Pancreas (tissue), 10 donors: ENCODE results near the gene TOX2. TPM values are rescaled to one million over a fixed set of nuclear protein-coding genes. Genes with fewer than 3 reads are reported as not detected.

Source experiments
- ATAC-seq, 4 donors: fragments of 200-7000 bp; cut with Tn5 transposase; one replicate each; pipeline versions ENCODE4 v1.8.0 to v1.9.1; 2020; ENCODE audit warnings: mild to moderate bottlenecking in 4 of 4, moderate library complexity in 4 of 4
- DNase-seq, 6 donors: peaks; one replicate each; pipeline ENCODE4 v3.0.0-alpha.2; 2020
- FAIRE-seq: peaks from 2 replicates; lab custom pipeline; 2012; peaks lifted over from hg19 to GRCh38; lab: Jason Lieb, UNC
- H3K27ac ChIP-seq, 4 donors: fragments of 200-600 bp; sonication (generic); 1 replicate in 3 of 4; 2 replicates in 1 of 4; pipeline versions ENCODE4 v1.5.0 to v1.8.0; 2020
- H3K27me3 ChIP-seq, 4 donors: fragments of 200-600 bp; one replicate each; pipeline ENCODE4 v1.8.0; 2021
- H3K36me3 ChIP-seq, 3 donors: fragments of 200-600 bp; sonication (generic) in 1 of 3; one replicate each; pipeline versions ENCODE4 v1.5.0 to v1.8.0; 2020 to 2021
- H3K4me1 ChIP-seq, 3 donors: fragments of 200-600 bp; one replicate each; pipeline ENCODE4 v1.8.0; 2021
- H3K4me3 ChIP-seq, 4 donors: fragments of 200-600 bp; sonication (generic) in 2 of 4; one replicate each; pipeline versions ENCODE4 v1.5.0 to v1.8.0; 2020 to 2021
- H3K9me3 ChIP-seq, 4 donors: fragments of 200-600 bp; one replicate each; pipeline ENCODE4 v1.8.0; 2021
- CTCF ChIP-seq, 4 donors: fragments of 200-600 bp; sonication (generic) in 3 of 4; IDR thresholded peaks; one replicate each; pipeline versions ENCODE4 v1.5.0 to v1.8.0; 2021; ENCODE audit warnings: antibody characterized with exemption in 4 of 4
- WGBS, 2 donors: extraction: QIAGEN DNeasy Blood & Tissue Kit; methylation state at CpG; one replicate each; pipeline ENCODE4 v1.1.7; 2013; 5-methylcytosine and 5-hydroxymethylcytosine counted together
- intact Hi-C, 3 donors: fragments of 100-400 bp; cut with DNase I; formaldehyde crosslinking; loops; one replicate each; pipeline versions ENCODE4 v1.11.1 to v1.14.2; 2022
- polyA plus RNA-seq, 2 donors: library from polyadenylated mRNA; stranded (reverse); fragments of 200-250 nt; gene quantifications; one replicate each; pipeline ENCODE4 v1.2.3, GENCODE V29; 2013
- total RNA-seq, 6 donors: library from RNA; stranded (reverse); fragmentation: NEBNext Ultra II Directional in 4 of 6; extraction: Animal tissue kit (Norgen Biotek cat#: 25700) in 4 of 6; gene quantifications; one replicate each; pipeline versions ENCODE4 v1.2.1 to v1.2.4, GENCODE V29; 2021 to 2023
- donor health status: healthy with polysubstance abuse.
- donor health status: DM: no; HTN: no; CAD: no; lungs with moderate emphysema.
- donor health status: DM: no; HTN: no; CAD: no.
- donor health status: control.
- donor health status: control.
- donor health status: Bipolar disorder and iron deficiency.
- donor health status: DM: yes; HTN: yes; CAD: no.
- donor health status: DM: no; HTN: no; CAD: no.
- donor health status: DM: no; HTN: no; CAD: no.
- donor health status: DM: yes; HTN: yes; CAD: no.

The TOX2 gene
- total and polyA plus RNA-seq, 8 donors, result 0.24 to 2.3 (median 0.90) TPM

- ATAC-seq (no peak), DNase-seq (no peak), FAIRE-seq (no peak)
- intact Hi-C loops, result no loop called here
- Histone ChIP-seq H3K27ac (no peak overlapping the region), H3K27me3 (peaks cover 0 to 4% (median 0%) of the 10 kb centered on the region in 4 donors), H3K36me3 (no peaks in the 10 kb centered on the region), H3K9me3 (no peaks in the 10 kb centered on the region), H3K4me3 (no peak overlapping the region), H3K4me1 (no peaks in the 10 kb centered on the region)
- WGBS, 2 donors, result 51 to 54% methylated on average over 4 of the region's 4 CpGs
- TF ChIP-seq CTCF (IDR thresholded peaks at IDR 0.05), result no peak
These were observed 69.9 kb downstream of the TOX2 start for GRCh38 chr20:43984587-43984986.

DNA sequence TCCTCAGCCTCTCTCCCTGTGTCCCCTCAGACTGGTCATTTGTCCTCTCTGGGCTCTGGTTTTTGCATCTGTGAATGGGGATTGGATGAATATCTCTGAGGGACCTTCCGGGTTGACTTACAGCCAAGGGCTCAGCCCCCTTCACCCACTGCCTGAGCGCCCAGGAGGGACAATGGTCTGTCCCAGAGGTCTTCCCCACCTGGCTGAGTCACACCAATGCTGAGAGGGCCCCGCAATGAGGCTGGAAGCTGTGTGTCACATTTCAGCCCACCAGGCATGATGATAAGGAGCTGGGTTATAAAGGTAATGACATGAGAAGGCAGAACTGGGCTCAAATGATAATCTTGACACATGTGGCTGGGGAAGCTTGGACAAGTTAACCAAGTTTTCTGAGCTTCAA, 70.5 kb downstream of the TOX2 start:
- Histone ChIP-seq H3K27ac (no peak overlapping the region), H3K27me3 (no peaks in the 10 kb centered on the region), H3K4me1 (no peaks in the 10 kb centered on the region), H3K9me3 (no peaks in the 10 kb centered on the region), H3K4me3 (no peak overlapping the region), H3K36me3 (no peaks in the 10 kb centered on the region)
- DNase-seq (no peak), FAIRE-seq (no peak), ATAC-seq (no peak)
- intact Hi-C loops, result no loop called here
- no peak for TF ChIP-seq CTCF (IDR thresholded peaks at IDR 0.05)
- WGBS, 2 donors, result 46 to 59% methylated on average over 3 of the region's 3 CpGs

DNA sequence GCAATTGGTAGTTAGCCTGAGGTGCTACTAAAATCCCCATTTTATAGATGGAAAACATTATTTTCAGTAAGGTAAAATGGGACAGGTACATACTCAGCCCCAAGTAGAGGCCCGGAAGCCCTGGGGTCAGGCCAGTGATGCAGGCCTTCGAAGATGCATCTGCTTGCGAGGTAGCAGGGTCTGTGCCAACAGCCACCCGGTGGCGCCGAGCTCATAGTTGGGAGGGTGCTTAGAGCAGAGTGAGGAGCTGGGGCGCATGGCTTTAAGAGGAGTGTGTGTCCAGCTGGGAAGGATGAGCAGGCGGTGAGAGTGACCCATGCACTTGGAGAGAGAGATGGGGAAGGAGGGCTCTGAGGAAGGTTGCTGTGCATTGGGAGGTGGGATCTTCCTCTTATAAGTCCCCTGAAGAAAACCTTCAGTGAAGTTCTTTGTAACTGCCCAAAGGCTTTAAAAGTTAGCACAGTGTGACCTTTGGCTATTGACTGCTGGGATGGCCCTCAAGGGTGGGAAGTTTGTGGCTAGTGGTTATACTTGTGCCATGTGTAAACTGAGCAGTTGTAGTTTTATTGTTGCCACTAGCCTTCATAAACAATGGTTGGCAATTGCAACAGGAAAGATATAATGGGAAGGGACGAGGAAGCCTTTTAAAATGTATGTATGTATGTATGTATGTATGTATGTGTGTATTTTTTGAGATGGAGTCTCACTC, 71.1 kb downstream of the TOX2 start:
- Histone ChIP-seq H3K36me3 (no peaks in the 10 kb centered on the region), H3K27me3 (no peaks in the 10 kb centered on the region), H3K4me1 (no peaks in the 10 kb centered on the region), H3K4me3 (no peak overlapping the region), H3K9me3 (no peaks in the 10 kb centered on the region), H3K27ac (no peak overlapping the region)
- ATAC-seq (no peak), DNase-seq (no peak), FAIRE-seq (no peak)
- TF ChIP-seq CTCF (IDR thresholded peaks at IDR 0.05), result no peak
- intact Hi-C loops, result no loop called here
- 66 to 74% methylated on average over 9 of the region's 9 CpGs for WGBS, 2 donors

DNA sequence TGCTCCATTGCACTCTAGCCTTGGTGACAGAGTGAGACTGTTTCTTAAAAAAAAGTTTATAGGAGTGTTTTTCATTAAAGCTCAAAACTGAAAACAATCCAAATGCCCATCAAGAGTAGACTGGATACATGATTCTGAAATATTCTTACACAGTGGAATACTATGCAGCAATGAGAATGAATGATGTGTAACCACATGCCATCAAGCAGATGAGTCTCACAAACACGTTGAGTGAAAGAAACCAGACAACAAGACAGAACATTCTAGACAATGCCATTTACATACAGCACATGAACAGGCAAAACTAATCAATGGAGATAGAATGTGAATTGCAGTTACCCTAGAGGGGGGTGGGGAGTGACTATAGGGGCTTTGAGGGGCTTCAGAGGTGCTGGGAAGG, 72.4 kb downstream of the TOX2 start:
- Histone ChIP-seq H3K4me1 (no peaks in the 10 kb centered on the region), H3K36me3 (no peaks in the 10 kb centered on the region), H3K27ac (no peak overlapping the region), H3K9me3 (no peaks in the 10 kb centered on the region), H3K27me3 (no peaks in the 10 kb centered on the region), H3K4me3 (no peak overlapping the region)
- ATAC-seq (no peak), FAIRE-seq (no peak), DNase-seq (no peak)
- TF ChIP-seq CTCF (IDR thresholded peaks at IDR 0.05), result no peak
- intact Hi-C loops, result no loop called here
- WGBS, 2 donors, result 48 to 53% methylated on average over 1 of the region's 1 CpG

DNA sequence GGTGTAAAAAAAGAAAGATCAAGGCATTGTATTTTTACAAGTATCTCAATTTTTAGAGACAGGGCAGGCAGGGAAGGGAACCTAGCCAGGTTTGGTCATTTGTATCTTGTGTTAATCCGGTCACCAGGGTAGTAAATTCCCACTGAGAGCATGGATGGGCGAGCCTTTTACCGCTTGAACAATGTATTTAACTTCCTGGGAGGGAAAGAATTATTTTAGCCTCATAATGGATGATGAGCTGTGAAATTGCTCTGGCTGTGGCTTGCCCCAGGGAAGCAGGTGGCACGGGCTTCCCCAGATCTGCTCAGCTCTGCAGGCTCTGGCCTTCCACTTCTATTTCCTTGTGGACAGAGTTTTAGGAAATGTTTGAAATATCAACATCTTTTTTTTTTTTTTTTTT, 72.9 kb downstream of the TOX2 start:
- FAIRE-seq (no peak), DNase-seq (no peak)
- no peak overlapping the region for H3K27ac ChIP-seq

More for the DNA sequence above, 72.9 kb downstream of the TOX2 start:
- no peaks in the 10 kb centered on the region for H3K36me3 ChIP-seq
- intact Hi-C loops, result no loop called here
- no peak for ATAC-seq
- H3K4me3 ChIP-seq, result no peak overlapping the region
- whole genome bisulfite sequencing, 2 donors, result 44 to 61% methylated on average over 4 of the region's 4 CpGs
- H3K4me1 ChIP-seq, result no peaks in the 10 kb centered on the region
- H3K27me3 ChIP-seq, result no peaks in the 10 kb centered on the region
- TF ChIP-seq CTCF (IDR thresholded peaks at IDR 0.05), result no peak
- no peaks in the 10 kb centered on the region for H3K9me3 ChIP-seq
